Colon (tissue), 2 donors: ENCODE measurements around the gene WHRN.

Source experiments
- FAIRE-seq: peaks from 2 replicates; lab custom pipeline; 2012; peaks lifted over from hg19 to GRCh38; lab: Jason Lieb, UNC
- donor health status: control.
- donor health status: control.

Gene WHRN

GRCh38 chr9:114470581-114470980 is 34.7 kb downstream of the WHRN start:
- no peak for FAIRE-seq

- FAIRE-seq = no peak
Observed at GRCh38 chr9:114470121-114470520, 35.2 kb downstream of the WHRN start.

- no peak for FAIRE-seq
Observed at GRCh38 chr9:114469091-114469853, 36.0 kb downstream of the WHRN start.

GRCh38 chr9:114467910-114468309 is 37.4 kb downstream of the WHRN start:
- no peak for FAIRE-seq

GRCh38 chr9:114467226-114467750 is 38.0 kb downstream of the WHRN start:
- no peak for FAIRE-seq

- no peak for FAIRE-seq
Observed at GRCh38 chr9:114465906-114466900, 39.1 kb downstream of the WHRN start.

- FAIRE-seq = no peak
Observed at GRCh38 chr9:114465417-114465816, 39.9 kb downstream of the WHRN start.

GRCh38 chr9:114464281-114465051 is 40.8 kb downstream of the WHRN start:
- FAIRE-seq = no peak

- no peak for FAIRE-seq
Observed at GRCh38 chr9:114462791-114463190, 42.5 kb downstream of the WHRN start.

- no peak for FAIRE-seq
Observed at GRCh38 chr9:114461468-114461867, 43.8 kb downstream of the WHRN start.

- no peak for FAIRE-seq
Observed at GRCh38 chr9:114460513-114461199, 44.6 kb downstream of the WHRN start.

GRCh38 chr9:114459464-114459863 is 45.8 kb downstream of the WHRN start:
- no peak for FAIRE-seq

- no peak for FAIRE-seq
Observed at GRCh38 chr9:114456929-114457328, 48.3 kb downstream of the WHRN start.

- FAIRE-seq = no peak
Observed at GRCh38 chr9:114454652-114455051, 50.6 kb downstream of the WHRN start.

- no peak for FAIRE-seq
Observed at GRCh38 chr9:114452219-114453165, 52.8 kb downstream of the WHRN start.

GRCh38 chr9:114451707-114452031 is 53.6 kb downstream of the WHRN start:
- FAIRE-seq = no peak

- FAIRE-seq = no peak
Observed at GRCh38 chr9:114450833-114451706, 54.2 kb downstream of the WHRN start.

- FAIRE-seq = no peak
Observed at GRCh38 chr9:114450181-114450580, 55.1 kb downstream of the WHRN start.

- no peak for FAIRE-seq
Observed at GRCh38 chr9:114449236-114449635, 56.0 kb downstream of the WHRN start.
